GM10248 (cell line): ENCODE measurements around the gene GATAD2A.
"Not testable (repeated sequence)": the region's sequence is repeated elsewhere in the genome, so short reads cannot be mapped to it uniquely, and the experiment has no call there.

ENCODE experiments used
- CTCF ChIA-PET: fragments of 300-600 bp; sonication (Branson Sonifier 250); formaldehyde crosslinking; extraction: SDS; loops from one replicate; lab custom pipeline; 2021; ENCODE audit warnings: antibody characterized with exemption; lab: Yijun Ruan, JAX
- POLR2A ChIA-PET: fragments of 350-650 bp; sonication (Branson Sonifier 250); formaldehyde crosslinking; extraction: SDS; loops from one replicate; lab custom pipeline; 2020; ENCODE audit warnings: antibody characterized with exemption; lab: Yijun Ruan, JAX
- DNase-seq: peaks from one replicate; pipeline ENCODE4 v3.0.0; 2012; ENCODE audit errors: extremely low spot score
- TF ChIP-seq, protein P1 (sequence below): IDR thresholded peaks from 2 replicates; pipeline ENCODE4 v1.5.1; 2012; ENCODE audit warnings: mild to moderate bottlenecking, low read depth; ENCODE audit errors: extremely low read depth, missing control alignments, control extremely low read depth

Gene GATAD2A

DNA sequence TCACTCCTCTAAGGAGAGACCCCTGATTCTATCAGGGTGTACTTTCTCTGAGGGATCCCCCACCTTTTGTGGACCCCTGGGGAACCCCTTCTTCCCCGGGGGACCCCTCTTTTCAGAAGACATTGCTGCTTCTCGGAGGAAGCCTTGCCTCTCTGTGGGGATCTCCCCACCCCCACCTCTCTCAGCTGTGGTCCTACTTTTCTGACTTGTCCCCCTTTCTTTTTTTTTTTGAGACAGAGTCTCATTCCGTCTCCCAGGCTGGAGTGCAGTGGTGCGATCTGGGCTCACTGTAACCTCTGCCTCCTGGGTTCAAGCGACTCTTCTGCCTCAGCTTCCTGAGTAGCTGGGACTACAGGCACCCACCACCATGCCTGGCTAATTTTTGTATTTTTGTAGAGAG is 18.4 kb upstream of the GATAD2A start:
- POLR2A ChIA-PET, result interaction anchor here (0.6 kb wide), 1 partner anchor 1634 kb away, joined by 6 read pairs; the partner anchor contains the start of gene ZNF430
- DNase-seq, result no peak
- TF ChIP-seq, protein P1, sequence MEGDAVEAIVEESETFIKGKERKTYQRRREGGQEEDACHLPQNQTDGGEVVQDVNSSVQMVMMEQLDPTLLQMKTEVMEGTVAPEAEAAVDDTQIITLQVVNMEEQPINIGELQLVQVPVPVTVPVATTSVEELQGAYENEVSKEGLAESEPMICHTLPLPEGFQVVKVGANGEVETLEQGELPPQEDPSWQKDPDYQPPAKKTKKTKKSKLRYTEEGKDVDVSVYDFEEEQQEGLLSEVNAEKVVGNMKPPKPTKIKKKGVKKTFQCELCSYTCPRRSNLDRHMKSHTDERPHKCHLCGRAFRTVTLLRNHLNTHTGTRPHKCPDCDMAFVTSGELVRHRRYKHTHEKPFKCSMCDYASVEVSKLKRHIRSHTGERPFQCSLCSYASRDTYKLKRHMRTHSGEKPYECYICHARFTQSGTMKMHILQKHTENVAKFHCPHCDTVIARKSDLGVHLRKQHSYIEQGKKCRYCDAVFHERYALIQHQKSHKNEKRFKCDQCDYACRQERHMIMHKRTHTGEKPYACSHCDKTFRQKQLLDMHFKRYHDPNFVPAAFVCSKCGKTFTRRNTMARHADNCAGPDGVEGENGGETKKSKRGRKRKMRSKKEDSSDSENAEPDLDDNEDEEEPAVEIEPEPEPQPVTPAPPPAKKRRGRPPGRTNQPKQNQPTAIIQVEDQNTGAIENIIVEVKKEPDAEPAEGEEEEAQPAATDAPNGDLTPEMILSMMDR, result no peak
- CTCF ChIA-PET, result no interaction called here

DNA sequence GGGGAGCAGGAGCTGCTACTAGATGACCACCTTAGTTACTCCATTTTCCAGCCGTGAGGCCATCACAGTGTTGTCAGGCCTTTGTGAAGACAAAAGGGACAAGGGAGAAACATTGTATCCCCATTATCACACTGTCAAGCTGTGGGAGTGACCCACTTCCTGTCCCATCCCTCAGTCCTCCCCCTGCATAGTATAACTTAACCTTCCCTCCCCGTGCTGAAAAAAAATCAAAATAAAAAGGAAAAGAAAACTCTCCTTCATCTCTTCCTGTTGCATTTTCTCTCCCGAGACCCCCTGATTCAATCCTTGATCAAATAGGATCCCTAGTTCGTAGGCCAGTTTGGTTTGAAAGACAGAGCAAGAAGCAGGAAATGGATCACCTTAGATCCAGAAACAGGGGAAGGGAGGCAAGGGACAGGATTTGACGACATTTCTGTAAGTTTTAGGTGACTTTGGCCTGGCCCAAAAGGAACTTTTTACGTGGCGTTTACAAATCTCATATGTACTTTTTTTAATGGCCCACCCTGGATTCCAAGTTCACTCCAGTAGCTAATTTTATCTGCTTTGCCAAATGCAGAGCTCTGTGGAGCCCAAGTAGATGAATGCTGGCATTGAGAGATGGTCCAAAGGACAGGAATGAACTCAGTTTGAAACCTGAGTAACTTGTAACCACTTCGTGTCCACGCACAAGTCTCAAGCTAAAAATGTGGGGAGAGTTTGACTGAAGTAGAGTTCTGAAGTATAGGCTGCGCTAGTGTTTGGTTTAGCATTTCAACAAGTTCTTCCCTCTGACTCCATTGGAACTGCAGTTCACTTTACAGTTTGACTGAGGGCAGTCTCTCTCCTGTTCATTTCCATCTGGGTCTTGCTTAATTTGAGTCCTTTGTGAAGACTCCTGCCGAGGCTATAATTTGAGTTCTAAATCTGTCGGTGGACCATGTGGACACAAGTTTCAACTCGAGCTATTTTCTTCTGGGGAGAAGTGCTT is 16.6 kb upstream of the GATAD2A start:
- ChIA-PET CTCF (interaction anchor here (1.1 to 2.2 kb wide), 4 partner anchors 9 to 102 kb away, joined by 3 to 13 read pairs (median 4); no protein-coding TSS in a partner anchor), POLR2A (interaction anchor here (0.6 to 0.7 kb wide), 2 partner anchors 90 kb away, joined by 3 to 4 read pairs; no protein-coding TSS in a partner anchor)
- no peak for DNase-seq
- TF ChIP-seq, protein P1, result no peak

DNA sequence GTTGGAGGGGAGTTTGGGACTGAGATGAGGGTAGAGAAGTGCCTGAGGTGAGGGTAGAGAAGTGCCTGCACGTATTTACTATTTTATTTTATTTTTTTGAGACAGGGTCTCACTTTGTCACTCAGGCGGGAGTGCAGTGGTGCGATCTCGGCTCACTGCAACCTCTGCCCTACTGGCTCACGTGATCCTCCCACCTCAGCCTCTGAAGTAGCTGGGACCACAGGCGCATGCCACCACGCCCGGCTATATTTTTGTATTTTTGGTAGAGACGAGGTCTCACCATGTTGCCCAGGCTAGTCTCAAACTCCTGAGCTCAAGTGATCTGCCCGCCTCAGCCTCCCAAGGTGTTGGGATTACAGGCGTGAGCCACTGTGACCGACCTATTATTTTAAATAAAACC is 15.8 kb upstream of the GATAD2A start:
- CTCF ChIA-PET, result interaction anchor here (1.1 to 2.2 kb wide), 3 partner anchors 13 to 101 kb away, joined by 3 to 13 read pairs (median 4); no protein-coding TSS in a partner anchor
- POLR2A ChIA-PET, DNase-seq: not testable (repeated sequence)

DNA sequence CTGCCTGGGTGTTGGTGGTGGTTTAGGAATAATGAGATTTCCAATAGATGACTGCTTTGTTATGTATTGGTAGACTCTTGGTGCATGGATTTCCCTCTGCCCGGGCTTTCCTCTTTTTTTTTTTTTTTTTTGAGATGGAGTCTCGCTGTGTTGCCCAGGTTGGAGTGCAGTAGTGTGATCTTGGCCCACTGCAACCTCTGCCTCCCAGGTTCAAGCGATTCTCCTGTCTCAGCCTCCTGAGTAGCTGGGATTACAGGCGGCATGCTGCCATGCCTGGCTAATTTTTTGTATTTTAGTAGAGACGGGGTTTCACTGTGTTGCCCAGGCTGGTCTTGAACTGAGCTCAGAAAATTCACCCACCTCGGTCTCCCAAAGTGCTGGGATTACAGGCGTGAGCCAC is 11.1 kb upstream of the GATAD2A start:
- ChIA-PET POLR2A (interaction anchor here (0.7 kb wide), 1 partner anchor 222 kb away, joined by 4 read pairs; no protein-coding TSS in a partner anchor), CTCF (interaction anchor here (0.7 to 1.7 kb wide), 2 partner anchors 21 to 96 kb away, joined by 3 to 4 read pairs; no protein-coding TSS in a partner anchor)
- DNase-seq, result not testable (repeated sequence)

DNA sequence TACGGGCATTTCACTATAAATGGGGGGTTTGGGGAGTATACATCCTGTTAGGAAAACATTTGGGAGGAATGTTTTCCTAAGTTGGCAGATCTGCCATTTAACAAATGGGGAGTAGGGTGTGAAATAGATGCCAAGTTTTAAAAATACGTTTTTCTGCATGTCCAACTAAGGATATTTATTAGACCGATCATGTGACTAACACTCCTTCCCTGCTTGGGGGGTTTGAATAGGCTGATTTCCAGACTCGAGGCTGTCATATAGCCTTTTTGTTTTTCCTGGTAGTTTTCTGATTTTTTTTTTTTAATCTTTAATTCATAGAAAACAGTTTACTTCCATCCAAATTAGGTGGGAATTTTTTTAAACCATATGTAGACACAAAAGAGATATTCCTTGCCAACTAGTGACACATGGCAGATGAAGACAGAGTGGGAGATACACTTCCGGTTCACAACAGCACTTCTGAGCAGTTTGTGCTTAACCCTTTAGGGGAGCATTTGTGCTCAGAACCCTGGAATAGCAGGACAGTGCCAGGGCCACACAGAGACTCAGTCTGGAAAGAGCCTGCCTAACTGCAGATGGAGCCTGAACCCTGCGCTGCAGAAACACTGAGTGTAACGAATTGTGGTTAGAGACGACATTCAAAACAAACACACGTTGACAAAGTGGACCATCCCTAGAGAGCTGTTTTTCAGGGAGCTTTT is 5.6 kb upstream of the GATAD2A start:
- DNase-seq, result no peak
- ChIA-PET CTCF (interaction anchor here (6.1 kb wide), 1 partner anchor 91 kb away, joined by 21 read pairs; no protein-coding TSS in a partner anchor), POLR2A (no interaction called here)

DNA sequence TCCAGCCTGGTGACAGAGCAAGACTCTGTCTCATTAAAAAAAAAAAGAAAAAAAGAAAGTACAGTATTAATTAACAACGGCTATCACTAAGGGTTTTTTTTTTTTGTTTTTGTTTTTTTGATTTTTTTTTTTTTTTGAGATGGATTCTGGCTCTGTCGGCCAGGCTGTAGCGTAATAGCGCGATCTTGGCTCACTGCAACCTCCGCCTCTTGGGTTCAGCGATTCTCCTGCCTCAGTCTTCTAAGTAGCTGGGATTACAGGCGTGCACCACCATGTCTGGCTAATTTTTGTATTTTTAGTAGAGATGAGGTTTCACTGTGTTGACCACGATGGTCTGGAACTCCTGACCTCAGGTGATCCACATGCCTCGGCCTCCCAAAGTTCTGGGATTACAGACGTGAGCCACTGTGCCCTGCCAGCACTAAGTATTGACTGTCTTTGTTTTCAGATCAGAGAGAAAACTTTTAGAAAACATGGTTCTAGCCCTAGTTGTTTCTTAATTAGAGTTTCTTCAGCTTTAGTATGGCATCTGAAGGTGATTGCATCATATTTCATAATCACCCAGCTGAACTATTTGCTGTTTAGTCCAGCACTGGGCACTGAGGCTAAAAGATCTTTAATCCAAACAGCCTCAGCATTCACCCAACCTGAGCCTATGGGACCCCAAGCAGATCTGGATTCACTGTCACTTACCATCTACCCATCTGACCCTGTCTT is 2.7 kb upstream of the GATAD2A start:
- ChIA-PET POLR2A (no interaction called here), CTCF (interaction anchor here (0.9 to 6.1 kb wide), 3 partner anchors 13 to 88 kb away, joined by 3 to 21 read pairs (median 4); no protein-coding TSS in a partner anchor)
- no peak for DNase-seq
- TF ChIP-seq, protein P1, result no peak

More for the DNA sequence above, 5.6 kb upstream of the GATAD2A start:
- TF ChIP-seq, protein P1, result no peak
